ENCODE measurements around the gene RIOX2.

Gene RIOX2

GRCh38 chr3:97934980-97935695, 37.1 kb downstream of the RIOX2 start:
- 96% methylated on average over 3 of the region's 3 CpGs for WGBS
- Histone ChIP-seq H3K36me3 (ENCODE audit: insufficient read depth, low read length) (0 out of 2 replicates have a peak, but pooled peaks cover 3% of the 10 kb centered on the region), H3K27ac (ENCODE audit: low read depth, low read length) (no peak overlapping the region), H3K9ac (ENCODE audit: low read depth, low read length) (no peak overlapping the region), H3K4me1 (ENCODE audit: insufficient read depth, low read length) (no peaks in the 10 kb centered on the region), H3K27me3 (ENCODE audit: insufficient read depth, low read length) (no peaks in the 10 kb centered on the region), H3K9me3 (ENCODE audit: insufficient read depth, low read depth, low read length) (no peaks in the 10 kb centered on the region), H3K4me3 (ENCODE audit: low read length) (no peak overlapping the region)

- no peaks in the 10 kb centered on the region for H3K9me3 ChIP-seq (ENCODE audit: insufficient read depth, low read depth, low read length)
- WGBS, result 89% methylated on average over 4 of the region's 4 CpGs
Measured at GRCh38 chr3:97932387-97932801, 39.8 kb downstream of the RIOX2 start.

GRCh38 chr3:97931218-97931617, 41.0 kb downstream of the RIOX2 start:
- Histone ChIP-seq H3K27me3 (ENCODE audit: insufficient read depth, low read length) (no peaks in the 10 kb centered on the region), H3K36me3 (ENCODE audit: insufficient read depth, low read length) (no peaks in the 10 kb centered on the region), H3K27ac (ENCODE audit: low read depth, low read length) (no peak overlapping the region), H3K9me3 (ENCODE audit: insufficient read depth, low read depth, low read length) (no peaks in the 10 kb centered on the region), H3K4me1 (ENCODE audit: insufficient read depth, low read length) (no peaks in the 10 kb centered on the region), H3K9ac (ENCODE audit: low read depth, low read length) (no peak overlapping the region), H3K4me3 (ENCODE audit: low read length) (no peak overlapping the region)
- 46% methylated on average over 2 of the region's 2 CpGs for WGBS

More at GRCh38 chr3:97932387-97932801, 39.8 kb downstream of the RIOX2 start:
- Histone ChIP-seq H3K27ac (ENCODE audit: low read depth, low read length) (no peak overlapping the region), H3K27me3 (ENCODE audit: insufficient read depth, low read length) (no peaks in the 10 kb centered on the region), H3K36me3 (ENCODE audit: insufficient read depth, low read length) (no peaks in the 10 kb centered on the region), H3K9ac (ENCODE audit: low read depth, low read length) (no peak overlapping the region), H3K4me1 (ENCODE audit: insufficient read depth, low read length) (no peaks in the 10 kb centered on the region), H3K4me3 (ENCODE audit: low read length) (no peak overlapping the region)

- no peaks in the 10 kb centered on the region for H3K4me1 ChIP-seq (ENCODE audit: insufficient read depth, low read length)
- H3K27me3 ChIP-seq (ENCODE audit: insufficient read depth, low read length), result no peaks in the 10 kb centered on the region
- no peaks in the 10 kb centered on the region for H3K9me3 ChIP-seq (ENCODE audit: insufficient read depth, low read depth, low read length)
- no peaks in the 10 kb centered on the region for H3K36me3 ChIP-seq (ENCODE audit: insufficient read depth, low read length)
- no peak overlapping the region for H3K4me3 ChIP-seq (ENCODE audit: low read length)
- H3K27ac ChIP-seq (ENCODE audit: low read depth, low read length), result no peak overlapping the region
- no peak overlapping the region for H3K9ac ChIP-seq (ENCODE audit: low read depth, low read length)
Measured at GRCh38 chr3:97930018-97930417, 42.2 kb downstream of the RIOX2 start.

GRCh38 chr3:97928986-97929385, 43.2 kb downstream of the RIOX2 start:
- no peaks in the 10 kb centered on the region for H3K36me3 ChIP-seq (ENCODE audit: insufficient read depth, low read length)
- no peak overlapping the region for H3K4me3 ChIP-seq (ENCODE audit: low read length)
- H3K9ac ChIP-seq (ENCODE audit: low read depth, low read length), result no peak overlapping the region
- H3K9me3 ChIP-seq (ENCODE audit: insufficient read depth, low read depth, low read length), result no peaks in the 10 kb centered on the region
- no peak overlapping the region for H3K27ac ChIP-seq (ENCODE audit: low read depth, low read length)
- no peaks in the 10 kb centered on the region for H3K27me3 ChIP-seq (ENCODE audit: insufficient read depth, low read length)
- WGBS, result 92% methylated on average over 3 of the region's 4 CpGs
- no peaks in the 10 kb centered on the region for H3K4me1 ChIP-seq (ENCODE audit: insufficient read depth, low read length)

- Histone ChIP-seq H3K9me3 (ENCODE audit: insufficient read depth, low read depth, low read length) (no peaks in the 10 kb centered on the region), H3K36me3 (ENCODE audit: insufficient read depth, low read length) (no peaks in the 10 kb centered on the region), H3K27ac (ENCODE audit: low read depth, low read length) (no peak overlapping the region), H3K4me1 (ENCODE audit: insufficient read depth, low read length) (no peaks in the 10 kb centered on the region), H3K27me3 (ENCODE audit: insufficient read depth, low read length) (no peaks in the 10 kb centered on the region), H3K9ac (ENCODE audit: low read depth, low read length) (no peak overlapping the region), H3K4me3 (ENCODE audit: low read length) (no peak overlapping the region)
Measured at GRCh38 chr3:97927704-97928103, 44.5 kb downstream of the RIOX2 start.

- Histone ChIP-seq H3K9ac (ENCODE audit: low read depth, low read length) (no peak overlapping the region), H3K4me1 (ENCODE audit: insufficient read depth, low read length) (no peaks in the 10 kb centered on the region), H3K9me3 (ENCODE audit: insufficient read depth, low read depth, low read length) (no peaks in the 10 kb centered on the region), H3K4me3 (ENCODE audit: low read length) (no peak overlapping the region), H3K27ac (ENCODE audit: low read depth, low read length) (no peak overlapping the region), H3K27me3 (ENCODE audit: insufficient read depth, low read length) (no peaks in the 10 kb centered on the region), H3K36me3 (ENCODE audit: insufficient read depth, low read length) (peaks cover 13% of the 10 kb centered on the region)
- 94% methylated on average over 3 of the region's 3 CpGs for WGBS
Measured at GRCh38 chr3:97917813-97918536, 54.3 kb downstream of the RIOX2 start.

GRCh38 chr3:97916576-97916975, 55.7 kb downstream of the RIOX2 start:
- no peak overlapping the region for H3K27ac ChIP-seq (ENCODE audit: low read depth, low read length)
- H3K27me3 ChIP-seq (ENCODE audit: insufficient read depth, low read length), result no peaks in the 10 kb centered on the region
- peaks cover 13% of the 10 kb centered on the region for H3K36me3 ChIP-seq (ENCODE audit: insufficient read depth, low read length)
- H3K9ac ChIP-seq (ENCODE audit: low read depth, low read length), result no peak overlapping the region
- no peak overlapping the region for H3K4me3 ChIP-seq (ENCODE audit: low read length)
- H3K9me3 ChIP-seq (ENCODE audit: insufficient read depth, low read depth, low read length), result no peaks in the 10 kb centered on the region
- peaks cover 3% of the 10 kb centered on the region; the same call in 1 of the 2 replicates for H3K4me1 ChIP-seq (ENCODE audit: insufficient read depth, low read length)

- peaks cover 11% of the 10 kb centered on the region; the same call in 1 of the 2 replicates for H3K4me1 ChIP-seq (ENCODE audit: insufficient read depth, low read length)
- H3K9ac ChIP-seq (ENCODE audit: low read depth, low read length), result no peak overlapping the region
- H3K36me3 ChIP-seq (ENCODE audit: insufficient read depth, low read length), result peaks cover 13% of the 10 kb centered on the region
Measured at GRCh38 chr3:97914388-97914787, 57.8 kb downstream of the RIOX2 start.

GRCh38 chr3:97911459-97911858, 60.8 kb downstream of the RIOX2 start:
- H3K4me1 ChIP-seq (ENCODE audit: insufficient read depth, low read length), result peaks cover 11% of the 10 kb centered on the region; the same call in 1 of the 2 replicates
- H3K9me3 ChIP-seq (ENCODE audit: insufficient read depth, low read depth, low read length), result no peaks in the 10 kb centered on the region
- no peak overlapping the region for H3K27ac ChIP-seq (ENCODE audit: low read depth, low read length)
- H3K9ac ChIP-seq (ENCODE audit: low read depth, low read length), result no peak overlapping the region
- H3K27me3 ChIP-seq (ENCODE audit: insufficient read depth, low read length), result no peaks in the 10 kb centered on the region
- peaks cover 11% of the 10 kb centered on the region for H3K36me3 ChIP-seq (ENCODE audit: insufficient read depth, low read length)
- WGBS, result 85% methylated on average over 3 of the region's 3 CpGs
- H3K4me3 ChIP-seq (ENCODE audit: low read length), result no peak overlapping the region

More at GRCh38 chr3:97914388-97914787, 57.8 kb downstream of the RIOX2 start:
- WGBS, result 76% methylated on average over 2 of the region's 2 CpGs
- Histone ChIP-seq H3K4me3 (ENCODE audit: low read length) (no peak overlapping the region), H3K27me3 (ENCODE audit: insufficient read depth, low read length) (no peaks in the 10 kb centered on the region), H3K9me3 (ENCODE audit: insufficient read depth, low read depth, low read length) (no peaks in the 10 kb centered on the region), H3K27ac (ENCODE audit: low read depth, low read length) (no peak overlapping the region)

- no peak overlapping the region for H3K27ac ChIP-seq (ENCODE audit: low read depth, low read length)
- H3K9ac ChIP-seq (ENCODE audit: low read depth, low read length), result no peak overlapping the region
- no peak overlapping the region for H3K4me3 ChIP-seq (ENCODE audit: low read length)
- H3K4me1 ChIP-seq (ENCODE audit: insufficient read depth, low read length), result peaks cover 11% of the 10 kb centered on the region; the same call in 1 of the 2 replicates
- H3K27me3 ChIP-seq (ENCODE audit: insufficient read depth, low read length), result no peaks in the 10 kb centered on the region
- H3K9me3 ChIP-seq (ENCODE audit: insufficient read depth, low read depth, low read length), result no peaks in the 10 kb centered on the region
- 83% methylated on average over 3 of the region's 3 CpGs for WGBS
- peaks cover 6% of the 10 kb centered on the region; the same call in 1 of the 2 replicates for H3K36me3 ChIP-seq (ENCODE audit: insufficient read depth, low read length)
Measured at GRCh38 chr3:97910931-97911351, 61.3 kb downstream of the RIOX2 start.
